AG04450 (cell line): ENCODE data around the gene CNOT11. TPM values are rescaled to one million over a fixed set of nuclear protein-coding genes. Genes with fewer than 3 reads are reported as not detected.
"Not testable (repeated sequence)": the region's sequence is repeated elsewhere in the genome, so short reads cannot be mapped to it uniquely, and the experiment has no call there.

Experiments
- CTCF ChIA-PET: fragments of 300-600, 350-600 bp; formaldehyde crosslinking; extraction: SDS; loops from one replicate; lab custom pipeline; 2022; ENCODE audit warnings: antibody characterized with exemption, inconsistent platforms; lab: Charles Lee
- POLR2A ChIA-PET: fragments of 350-600 bp; formaldehyde crosslinking; extraction: SDS; loops from one replicate; lab custom pipeline; 2021; ENCODE audit warnings: antibody characterized with exemption, inconsistent platforms; lab: Yijun Ruan, JAX
- DNase-seq: peaks from one replicate; pipeline ENCODE4 v3.0.0-alpha.2; 2011; ENCODE audit warnings: low read depth, low spot score
- H3K27ac ChIP-seq: one replicate; pipeline ENCODE4 v1.5.1; 2012; ENCODE audit warnings: low read depth, low read length, control low read depth
- H3K27me3 ChIP-seq: one replicate; pipeline ENCODE4 v1.6.0; 2012; ENCODE audit warnings: low read length; ENCODE audit not compliant: control insufficient read depth, insufficient read depth
- H3K4me3 ChIP-seq: 2 replicates; pipeline ENCODE4 v1.5.1; 2011; ENCODE audit warnings: mild to moderate bottlenecking, low read depth, low read length, control low read depth
- H3K9me3 ChIP-seq: 2 replicates; pipeline ENCODE4 v1.5.1; 2012; ENCODE audit warnings: low read length; ENCODE audit not compliant: control insufficient read depth, insufficient read depth
- CTCF ChIP-seq: IDR thresholded peaks from 2 replicates; pipeline ENCODE4 v1.5.1; 2011; ENCODE audit warnings: low read depth, low read length, control low read depth, inconsistent platforms
- polyA plus RNA-seq: library from polyadenylated mRNA; depleted of rRNA; stranded (reverse); fragments of >200 nt; gene quantifications from 2 replicates; pipeline ENCODE4 v1.2.3, GENCODE V29; 2011

CNOT11 gene
- polyA plus RNA-seq, 1 experiment, result 68.5 TPM

GRCh38 chr2:101238930-101239759 is 13.5 kb upstream of the CNOT11 start:
- ChIA-PET CTCF (interaction anchor here (1.6 to 2.7 kb wide), 4 partner anchors 7 to 202 kb away, joined by 4 to 12 read pairs (median 8); no protein-coding TSS in a partner anchor), POLR2A (no interaction called here)
- no peak for TF ChIP-seq CTCF
- no peak for DNase-seq
- no peak overlapping the region for H3K4me3 ChIP-seq
- H3K9me3 ChIP-seq, result no peaks in the 10 kb centered on the region
- no peak overlapping the region for H3K27ac ChIP-seq
- no peaks in the 10 kb centered on the region for H3K27me3 ChIP-seq

- POLR2A ChIA-PET, H3K4me3 ChIP-seq, H3K27me3 ChIP-seq, DNase-seq, H3K9me3 ChIP-seq, H3K27ac ChIP-seq: not testable (repeated sequence)
- CTCF ChIA-PET, result interaction anchor here (1.2 to 2.7 kb wide), 5 partner anchors 8 to 203 kb away, joined by 4 to 12 read pairs (median 6); no protein-coding TSS in a partner anchor
These were observed 12.9 kb upstream of the CNOT11 start for GRCh38 chr2:101239760-101240118.

- POLR2A ChIA-PET, H3K27me3 ChIP-seq, H3K27ac ChIP-seq, H3K4me3 ChIP-seq, DNase-seq, H3K9me3 ChIP-seq: not testable (repeated sequence)
- TF ChIP-seq CTCF, result peak; percentile 58
- CTCF ChIA-PET, result interaction anchor here (0.8 to 2.7 kb wide), 8 partner anchors 9 to 204 kb away, joined by 3 to 12 read pairs (median 4); no protein-coding TSS in a partner anchor
These were observed 12.0 kb upstream of the CNOT11 start for GRCh38 chr2:101240694-101241093.

GRCh38 chr2:101241158-101241557 is 11.5 kb upstream of the CNOT11 start:
- TF ChIP-seq CTCF, result no peak
- Histone ChIP-seq H3K9me3 (peaks cover 3% of the 10 kb centered on the region; the same call in 1 of the 2 replicates), H3K4me3 (no peak overlapping the region), H3K27ac (no peak overlapping the region), H3K27me3 (no peaks in the 10 kb centered on the region)
- no peak for DNase-seq
- POLR2A ChIA-PET, result no interaction called here
- CTCF ChIA-PET, result interaction anchor here (0.6 to 2.7 kb wide), 10 partner anchors 9 to 204 kb away, joined by 3 to 12 read pairs (median 4); no protein-coding TSS in a partner anchor

GRCh38 chr2:101244373-101244772 is 8.3 kb upstream of the CNOT11 start:
- DNase-seq, CTCF ChIA-PET, POLR2A ChIA-PET, H3K4me3 ChIP-seq, H3K27me3 ChIP-seq, H3K27ac ChIP-seq, H3K9me3 ChIP-seq: not testable (repeated sequence)

GRCh38 chr2:101244899-101245298 is 7.8 kb upstream of the CNOT11 start:
- not testable (repeated sequence) for DNase-seq, H3K9me3 ChIP-seq

GRCh38 chr2:101245468-101245867 is 7.2 kb upstream of the CNOT11 start:
- H3K4me3 ChIP-seq, CTCF ChIA-PET, H3K27me3 ChIP-seq, H3K9me3 ChIP-seq, POLR2A ChIA-PET, H3K27ac ChIP-seq, DNase-seq: not testable (repeated sequence)

More at GRCh38 chr2:101244899-101245298, 7.8 kb upstream of the CNOT11 start:
- CTCF ChIA-PET, POLR2A ChIA-PET, H3K27me3 ChIP-seq, H3K27ac ChIP-seq, H3K4me3 ChIP-seq: not testable (repeated sequence)

- H3K27ac ChIP-seq, H3K4me3 ChIP-seq, H3K27me3 ChIP-seq, H3K9me3 ChIP-seq, DNase-seq, POLR2A ChIA-PET: not testable (repeated sequence)
- CTCF ChIA-PET, result interaction anchor here (1.2 kb wide), 1 partner anchor 213 kb away, joined by 3 read pairs; no protein-coding TSS in a partner anchor
These were observed 3.9 kb upstream of the CNOT11 start for GRCh38 chr2:101248756-101249155.
